Panc1 (cell line): ENCODE data around the gene TENM3. TPM values are rescaled to one million over a fixed set of nuclear protein-coding genes. Genes with fewer than 3 reads are reported as not detected.

Source experiments
- ATAC-seq: fragments of 200-7000 bp; cut with Tn5 transposase; 2 replicates; pipeline ENCODE4 v1.9.1; 2020; ENCODE audit warnings: mild to moderate bottlenecking, moderate library complexity
- BruUV-seq: library from RNA; stranded (reverse); fragments of 400-500 nt; replicated peaks from 2 replicates; lab custom pipeline; 2021; lab: Mats Ljungman, UMichigan
- CTCF ChIA-PET: fragments of 300-600 bp; sonication (Branson Sonifier 250); formaldehyde crosslinking; loops from one replicate; lab custom pipeline; 2022; ENCODE audit warnings: antibody characterized with exemption; lab: Charles Lee
- POLR2A ChIA-PET: fragments of 300-600 bp; sonication (Branson Sonifier 250); formaldehyde crosslinking; loops from one replicate; lab custom pipeline; 2022; ENCODE audit warnings: antibody characterized with exemption; lab: Charles Lee
- DNase-seq: peaks from one replicate; pipeline ENCODE4 v3.0.0-alpha.2; 2010; ENCODE audit warnings: low read depth, low spot score
- H3K27ac ChIP-seq: 2 replicates; pipeline ENCODE4 v1.5.1; 2011; ENCODE audit warnings: mild to moderate bottlenecking, low read length, inconsistent platforms
- H3K27me3 ChIP-seq: fragments of 200-500 bp; sonication (Bioruptor generic); 2 replicates; pipeline ENCODE4 v1.6.0; 2014; ENCODE audit warnings: low read length, inconsistent platforms; ENCODE audit not compliant: control insufficient read depth, insufficient read depth
- H3K36me3 ChIP-seq: fragments of 200-500 bp; sonication (Bioruptor generic); 2 replicates; pipeline ENCODE4 v1.5.1; 2014; ENCODE audit warnings: inconsistent platforms, mild to moderate bottlenecking, low read length, moderate library complexity; ENCODE audit not compliant: control insufficient read depth, insufficient read depth
- H3K4me1 ChIP-seq: 2 replicates; pipeline ENCODE4 v1.5.1; 2011; ENCODE audit warnings: inconsistent platforms, mild to moderate bottlenecking, low read length, moderate library complexity; ENCODE audit not compliant: control insufficient read depth, insufficient read depth
- H3K4me3 ChIP-seq, 2 experiments: 2 replicates each; pipeline ENCODE4 v1.5.1; 2011 to 2012; ENCODE audit warnings: low read depth in 2 of 2, low read length in 2 of 2, mild to moderate bottlenecking in 2 of 2, inconsistent platforms in 1 of 2, moderate library complexity in 1 of 2
- H3K9me3 ChIP-seq: fragments of 200-500 bp; sonication (Bioruptor generic); 2 replicates; pipeline ENCODE4 v1.5.1; 2014; ENCODE audit warnings: low read depth, mild to moderate bottlenecking, inconsistent platforms, low read length, moderate library complexity; ENCODE audit not compliant: control insufficient read depth, insufficient read depth
- CTCF ChIP-seq: fragments of 450-650 bp; IDR thresholded peaks from 2 replicates; pipeline ENCODE4 v1.5.1; 2017; ENCODE audit warnings: mild to moderate bottlenecking
- POLR2AphosphoS5 ChIP-seq: IDR thresholded peaks from 2 replicates; pipeline ENCODE4 v1.6.1; 2012; ENCODE audit warnings: mild to moderate bottlenecking, low read depth, low read length, moderate library complexity
- REST ChIP-seq, 2 experiments: IDR thresholded peaks; 2 replicates each; pipeline ENCODE4 v1.6.1; 2011 to 2012; ENCODE audit warnings: low read depth in 2 of 2, control low read depth in 1 of 2, low read length in 1 of 2, mild to moderate bottlenecking in 1 of 2, moderate library complexity in 1 of 2; ENCODE audit not compliant: insufficient read depth in 1 of 2
- SIN3A ChIP-seq: IDR thresholded peaks from 2 replicates; pipeline ENCODE4 v1.6.1; 2012; ENCODE audit warnings: low read depth, mild to moderate bottlenecking, low read length, moderate library complexity, borderline replicate concordance; ENCODE audit not compliant: insufficient read depth
- TCF7L2 ChIP-seq: IDR thresholded peaks from 2 replicates; pipeline ENCODE4 v1.6.1; 2011; ENCODE audit warnings: mild to moderate bottlenecking, low read depth, low read length, inconsistent platforms
- in situ Hi-C: cut with HindIII; loops from 2 replicates; pipeline ENCODE4 v1.10.0; 2016; ENCODE audit warnings: low sequenced_read_pairs, low pct_unique_long_range_greater_than_20kb
- intact Hi-C: fragments of 100-400 bp; cut with micrococcal nuclease; formaldehyde crosslinking; loops from one replicate; pipeline ENCODE4 v1.10.0; 2022; ENCODE audit not compliant: unreplicated experiment
- total RNA-seq: library from RNA; stranded (reverse); gene quantifications from one replicate; pipeline ENCODE4 v1.2.1, GENCODE V29; 2021; ENCODE audit not compliant: unreplicated experiment

Gene TENM3
- total RNA-seq, 1 experiment from 2014 or later: 0.95 TPM

- ChIA-PET POLR2A (no interaction called here), CTCF (no interaction called here)
- H3K27ac ChIP-seq: no peak overlapping the region
- BruUV-seq: no TSS peak
- in situ Hi-C loops (no loop called here), intact Hi-C loops (no loop called here)
- ATAC-seq: no peak
- no peak overlapping the region for H3K4me3 ChIP-seq
- no peaks in the 10 kb centered on the region for H3K4me1 ChIP-seq
- H3K27me3 ChIP-seq: no peaks in the 10 kb centered on the region
- H3K36me3 ChIP-seq: no peaks in the 10 kb centered on the region
- TF ChIP-seq TCF7L2 (no peak), SIN3A (no peak), CTCF (no peak), POLR2AphosphoS5 (no peak), REST (IDR thresholded peaks at IDR 0.05; ENCODE audit: insufficient read depth in 1 of 2, low read depth in 2 of 2, low read length in 1 of 2) (no peak)
- H3K9me3 ChIP-seq: no peaks in the 10 kb centered on the region
- no peak for DNase-seq
These were observed 23.8 kb downstream of the TENM3 start for GRCh38 chr4:182267048-182267447.

- POLR2A ChIA-PET: no interaction called here
- Histone ChIP-seq H3K27ac (no peak overlapping the region), H3K4me3 (no peak overlapping the region), H3K9me3 (no peaks in the 10 kb centered on the region), H3K27me3 (no peaks in the 10 kb centered on the region), H3K36me3 (no peaks in the 10 kb centered on the region), H3K4me1 (no peaks in the 10 kb centered on the region)
- CTCF ChIA-PET: no interaction called here
- TF ChIP-seq REST (IDR thresholded peaks at IDR 0.05; ENCODE audit: insufficient read depth in 1 of 2, low read depth in 2 of 2, low read length in 1 of 2) (no peak), CTCF (no peak), SIN3A (no peak), TCF7L2 (no peak), POLR2AphosphoS5 (no peak)
- DNase-seq (no peak), ATAC-seq (no peak)
- BruUV-seq: no TSS peak
- in situ Hi-C loops: no loop called here
- intact Hi-C loops: no loop called here
These were observed 25.8 kb downstream of the TENM3 start for GRCh38 chr4:182268966-182269365.
